Hepatocyte (in vitro differentiated cells): ENCODE measurements around the gene ALK.

ENCODE experiments used
- EZH2 ChIP-seq: fragments of 200-600 bp; sonication (generic); IDR thresholded peaks from 2 replicates; pipeline ENCODE4 v1.6.1; 2016; ENCODE audit warnings: antibody characterized with exemption, mild to moderate bottlenecking, borderline replicate concordance
- TF ChIP-seq, protein P1 (sequence below): fragments of 200-600 bp; sonication (generic); IDR thresholded peaks from 2 replicates; pipeline ENCODE4 v1.5.1; 2016; ENCODE audit warnings: antibody characterized with exemption, mild to moderate bottlenecking; ENCODE audit not compliant: poor library complexity

DNA sequence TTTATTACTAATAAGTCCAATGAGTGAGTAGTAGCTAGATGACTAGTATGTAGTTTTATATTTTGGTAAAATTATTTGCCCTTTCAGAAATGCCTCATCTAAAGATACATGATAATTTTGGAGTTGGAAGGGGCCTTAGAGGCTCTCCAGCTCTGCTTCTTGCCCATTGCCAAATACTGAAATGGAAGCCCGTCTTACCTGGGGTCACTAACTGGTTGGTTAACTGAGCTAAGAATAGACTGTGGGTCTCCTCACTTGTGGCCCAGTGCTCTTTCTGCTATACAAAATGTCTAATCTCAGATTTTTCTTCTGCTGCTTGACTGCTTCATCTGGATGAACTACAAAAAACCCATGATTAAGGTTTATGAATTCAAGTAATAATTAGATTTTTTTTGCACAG, 739.1 kb downstream of the ALK start:
- TF ChIP-seq, protein P1, sequence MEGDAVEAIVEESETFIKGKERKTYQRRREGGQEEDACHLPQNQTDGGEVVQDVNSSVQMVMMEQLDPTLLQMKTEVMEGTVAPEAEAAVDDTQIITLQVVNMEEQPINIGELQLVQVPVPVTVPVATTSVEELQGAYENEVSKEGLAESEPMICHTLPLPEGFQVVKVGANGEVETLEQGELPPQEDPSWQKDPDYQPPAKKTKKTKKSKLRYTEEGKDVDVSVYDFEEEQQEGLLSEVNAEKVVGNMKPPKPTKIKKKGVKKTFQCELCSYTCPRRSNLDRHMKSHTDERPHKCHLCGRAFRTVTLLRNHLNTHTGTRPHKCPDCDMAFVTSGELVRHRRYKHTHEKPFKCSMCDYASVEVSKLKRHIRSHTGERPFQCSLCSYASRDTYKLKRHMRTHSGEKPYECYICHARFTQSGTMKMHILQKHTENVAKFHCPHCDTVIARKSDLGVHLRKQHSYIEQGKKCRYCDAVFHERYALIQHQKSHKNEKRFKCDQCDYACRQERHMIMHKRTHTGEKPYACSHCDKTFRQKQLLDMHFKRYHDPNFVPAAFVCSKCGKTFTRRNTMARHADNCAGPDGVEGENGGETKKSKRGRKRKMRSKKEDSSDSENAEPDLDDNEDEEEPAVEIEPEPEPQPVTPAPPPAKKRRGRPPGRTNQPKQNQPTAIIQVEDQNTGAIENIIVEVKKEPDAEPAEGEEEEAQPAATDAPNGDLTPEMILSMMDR = no peak
- no peak for TF ChIP-seq EZH2
